Tibial nerve (tissue), 4 donors: ENCODE data around the gene BTRC. TPM values are rescaled to one million over a fixed set of nuclear protein-coding genes. Genes with fewer than 3 reads are reported as not detected.

Experiments used
- DNase-seq, 2 donors: peaks; one replicate each; pipeline ENCODE4 v3.0.0-alpha.2; 2019; ENCODE audit warnings: low spot score in 2 of 2
- H3K27ac ChIP-seq, 4 donors: fragments of 200-600 bp; sonication (generic) in 3 of 4; one replicate each; pipeline ENCODE4 v1.5.1; 2017 to 2019; ENCODE audit warnings: mild to moderate bottlenecking in 1 of 4
- H3K27me3 ChIP-seq, 2 donors: fragments of 200-600 bp; sonication (generic) in 1 of 2; one replicate each; pipeline versions ENCODE4 v1.5.1 to v1.6.0; 2017 to 2019
- H3K36me3 ChIP-seq, 3 donors: fragments of 200-600 bp; sonication (generic); one replicate each; pipeline ENCODE4 v1.5.1; 2018 to 2019
- H3K4me1 ChIP-seq, 4 donors: fragments of 200-600 bp; sonication (generic) in 3 of 4; one replicate each; pipeline ENCODE4 v1.5.1; 2017 to 2019
- H3K4me3 ChIP-seq, 4 donors: fragments of 200-600 bp; sonication (generic) in 3 of 4; one replicate each; pipeline ENCODE4 v1.5.1; 2017 to 2019; ENCODE audit warnings: mild to moderate bottlenecking in 1 of 4, moderate library complexity in 1 of 4
- H3K9me3 ChIP-seq, 4 donors: fragments of 200-600 bp; sonication (generic) in 3 of 4; one replicate each; pipeline ENCODE4 v1.5.1; 2017 to 2019
- CTCF ChIP-seq, 5 experiments: fragments of 200-600 bp in 3 of 5; fragments of 450-650 bp in 2 of 5; sonication (generic) in 3 of 5; IDR thresholded peaks; one replicate each; pipeline ENCODE4 v1.5.1; 2016 to 2019; ENCODE audit warnings: antibody characterized with exemption in 5 of 5, mild to moderate bottlenecking in 3 of 5, moderate library complexity in 2 of 5
- EP300 ChIP-seq, 2 donors: sonication (generic); formaldehyde crosslinking; IDR thresholded peaks; one replicate each; pipeline ENCODE4 v1.6.1; 2017; ENCODE audit warnings: antibody characterized with exemption in 2 of 2, mild to moderate bottlenecking in 1 of 2
- POLR2A ChIP-seq, 2 donors: fragments of 450-650 bp; IDR thresholded peaks; one replicate each; pipeline ENCODE4 v1.6.1; 2017; ENCODE audit warnings: antibody characterized with exemption in 2 of 2, mild to moderate bottlenecking in 2 of 2, moderate library complexity in 2 of 2
- WGBS, 2 donors: methylation state at CpG; one replicate each; pipeline ENCODE4 v1.1.5; 2018; 5-methylcytosine and 5-hydroxymethylcytosine counted together
- total RNA-seq, 4 donors: library from RNA; depleted of rRNA; stranded (reverse); fragments of >200 nt; gene quantifications; one replicate each; pipeline ENCODE4 v1.1.0, GENCODE V29; 2016

BTRC gene
- total RNA-seq, 4 donors from 2014 or later = 7.9 to 14.2 (median 8.8) TPM

- Histone ChIP-seq H3K36me3 (no peaks in the 10 kb centered on the region), H3K4me3 (no peak overlapping the region), H3K9me3 (peaks cover 0 to 8% (median 0%) of the 10 kb centered on the region in 4 donors), H3K4me1 (no peaks in the 10 kb centered on the region), H3K27ac (no peak overlapping the region), H3K27me3 (no peaks in the 10 kb centered on the region)
- no peak for DNase-seq
- no peak for TF ChIP-seq EP300 (IDR thresholded peaks at IDR 0.05)
- no peak for TF ChIP-seq CTCF (IDR thresholded peaks at IDR 0.05)
- TF ChIP-seq POLR2A (IDR thresholded peaks at IDR 0.05) = no peak
Observed at GRCh38 chr10:101512738-101513137, 158.8 kb downstream of the BTRC start.

DNA sequence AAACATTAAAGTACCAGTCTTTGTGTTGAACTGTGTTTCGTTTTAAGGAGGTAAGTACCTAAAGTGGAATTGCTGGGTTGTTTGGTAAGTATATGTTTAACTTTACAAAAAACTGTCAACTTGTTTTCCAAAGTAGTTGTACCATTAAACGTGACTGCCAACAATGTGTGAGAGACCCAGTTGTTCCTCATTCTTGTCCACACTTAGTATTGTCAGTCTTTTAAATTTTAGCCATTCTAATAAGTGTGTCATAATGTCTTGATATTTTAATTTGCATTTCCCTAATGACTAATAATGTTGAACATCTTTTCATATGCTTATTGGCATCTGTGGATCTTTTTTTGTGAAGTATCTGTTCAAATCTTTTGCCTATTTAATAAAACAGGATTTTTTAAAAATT is 159.8 kb downstream of the BTRC start:
- DNase-seq = no peak
- no peak overlapping the region for H3K4me3 ChIP-seq
- H3K27me3 ChIP-seq = no peaks in the 10 kb centered on the region
- WGBS, 2 donors = 95 to 96% methylated on average over 2 of the region's 2 CpGs
- H3K9me3 ChIP-seq = peaks cover 0 to 8% (median 0%) of the 10 kb centered on the region in 4 donors
- TF ChIP-seq EP300 (IDR thresholded peaks at IDR 0.05) (no peak), CTCF (IDR thresholded peaks at IDR 0.05) (no peak), POLR2A (IDR thresholded peaks at IDR 0.05) (no peak)
- no peaks in the 10 kb centered on the region for H3K4me1 ChIP-seq
- H3K36me3 ChIP-seq = no peaks in the 10 kb centered on the region
- no peak overlapping the region for H3K27ac ChIP-seq

GRCh38 chr10:101525848-101526247 is 171.9 kb downstream of the BTRC start:
- Histone ChIP-seq H3K36me3 (peaks cover 0 to 15% (median 0%) of the 10 kb centered on the region in 3 donors), H3K4me1 (no peaks in the 10 kb centered on the region), H3K27me3 (no peaks in the 10 kb centered on the region), H3K9me3 (no peaks in the 10 kb centered on the region), H3K4me3 (no peak overlapping the region), H3K27ac (no peak overlapping the region)
- DNase-seq = no peak
- TF ChIP-seq POLR2A (IDR thresholded peaks at IDR 0.05) (no peak), CTCF (IDR thresholded peaks at IDR 0.05) (no peak), EP300 (IDR thresholded peaks at IDR 0.05) (no peak)
- 68 to 73% methylated on average over 6 of the region's 6 CpGs for WGBS, 2 donors

GRCh38 chr10:101529207-101529606 is 175.2 kb downstream of the BTRC start:
- Histone ChIP-seq H3K4me1 (no peaks in the 10 kb centered on the region), H3K9me3 (no peaks in the 10 kb centered on the region), H3K27me3 (no peaks in the 10 kb centered on the region), H3K27ac (no peak overlapping the region), H3K36me3 (peaks cover 0 to 40% (median 0%) of the 10 kb centered on the region in 3 donors), H3K4me3 (no peak overlapping the region)
- 62 to 66% methylated on average over 1 of the region's 1 CpG for WGBS, 2 donors
- DNase-seq = no peak
- no peak for TF ChIP-seq POLR2A (IDR thresholded peaks at IDR 0.05)
- TF ChIP-seq CTCF (IDR thresholded peaks at IDR 0.05) = no peak
- TF ChIP-seq EP300 (IDR thresholded peaks at IDR 0.05) = no peak

DNA sequence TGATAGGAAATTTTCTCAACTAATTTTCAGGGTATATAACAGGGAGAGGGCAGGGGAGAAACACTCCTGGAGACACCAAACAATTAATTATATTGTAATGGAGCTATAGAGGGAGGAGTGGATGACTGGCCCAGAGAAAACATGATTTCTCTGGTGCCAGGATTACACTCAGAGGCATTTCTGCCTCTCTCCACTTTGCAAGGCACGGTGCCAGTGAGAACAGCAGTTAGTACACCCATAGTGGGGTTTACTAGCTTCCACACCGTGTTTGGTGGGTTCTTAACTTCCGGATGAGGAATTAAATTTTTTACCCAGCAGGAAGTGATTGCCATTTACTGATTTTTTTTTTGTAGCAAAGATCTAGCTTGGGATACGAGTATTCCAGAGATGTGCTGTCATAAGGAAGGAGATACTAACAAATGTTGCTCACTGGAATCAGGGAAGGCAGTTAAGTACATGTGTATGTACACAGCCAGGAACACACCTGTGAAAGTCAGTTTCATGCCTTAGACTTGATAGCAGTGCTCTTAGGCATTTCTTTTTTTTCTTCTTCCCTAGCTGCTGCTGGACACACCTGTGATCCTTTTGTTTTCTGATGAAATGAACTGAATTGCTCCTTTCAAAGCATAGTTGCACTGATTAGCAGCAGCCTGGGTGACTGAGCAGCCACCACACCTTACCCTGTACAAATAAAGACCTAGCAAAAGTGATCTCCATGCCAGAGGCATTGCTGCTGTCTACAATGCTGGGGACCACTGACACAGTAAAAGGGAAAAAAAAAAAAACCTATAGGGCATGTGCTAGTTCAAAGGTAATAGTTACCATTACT is 176.0 kb downstream of the BTRC start:
- no peaks in the 10 kb centered on the region for H3K4me1 ChIP-seq
- 64 to 66% methylated on average over 4 of the region's 4 CpGs for WGBS, 2 donors
- TF ChIP-seq POLR2A (IDR thresholded peaks at IDR 0.05) (no peak), EP300 (IDR thresholded peaks at IDR 0.05) (no peak), CTCF (IDR thresholded peaks at IDR 0.05) (no peak)
- no peak overlapping the region for H3K27ac ChIP-seq
- H3K4me3 ChIP-seq = no peak overlapping the region
- H3K36me3 ChIP-seq = peaks cover 0 to 46% (median 0%) of the 10 kb centered on the region in 3 donors
- no peak for DNase-seq
- H3K9me3 ChIP-seq = no peaks in the 10 kb centered on the region
- H3K27me3 ChIP-seq = no peaks in the 10 kb centered on the region
